22Rv1 (cell line): Measurements from ENCODE around the gene CARS1.

ENCODE experiments used
- CTCF ChIP-seq: fragments of 450-650 bp; IDR thresholded peaks from 2 replicates; pipeline ENCODE4 v1.5.1; 2017; ENCODE audit warnings: mild to moderate bottlenecking
- ZFX ChIP-seq: fragments of 450-650 bp; IDR thresholded peaks from 2 replicates; pipeline ENCODE4 v1.6.1; 2017; ENCODE audit warnings: antibody characterized with exemption, borderline replicate concordance

GRCh38 chr11:3050386-3051195, 6.6 kb downstream of the CARS1 start:
- TF ChIP-seq CTCF (no peak), ZFX (no peak)
